Smooth muscle cell (in vitro differentiated cells): ENCODE results near the gene MTREX. TPM values are rescaled to one million over a fixed set of nuclear protein-coding genes. Genes with fewer than 3 reads are reported as not detected.

ENCODE experiments used
- DNase-seq: peaks from one replicate; lab custom pipeline; 2025; ENCODE audit not compliant: unreplicated experiment; lab: John Stamatoyannopoulos, UW
- H2AFZ ChIP-seq: fragments of 200-600 bp; sonication (generic); 2 replicates; pipeline ENCODE4 v1.6.0; 2016; ENCODE audit warnings: antibody characterized with exemption, low read depth, mild to moderate bottlenecking
- H3F3A ChIP-seq: fragments of 200-600 bp; sonication (generic); 2 replicates; pipeline ENCODE4 v1.6.0; 2017; ENCODE audit warnings: antibody characterized with exemption, low read depth
- H3K27ac ChIP-seq: fragments of 200-600 bp; sonication (generic); 2 replicates; pipeline ENCODE4 v1.5.1; 2016; ENCODE audit warnings: low read depth, mild to moderate bottlenecking
- H3K27me3 ChIP-seq: fragments of 200-600 bp; sonication (generic); 2 replicates; pipeline ENCODE4 v1.6.1; 2016; ENCODE audit warnings: low read depth, mild to moderate bottlenecking
- H3K36me3 ChIP-seq: fragments of 200-600 bp; sonication (generic); 2 replicates; pipeline ENCODE4 v1.5.1; 2016; ENCODE audit warnings: low read depth
- H3K4me1 ChIP-seq: fragments of 200-600 bp; sonication (generic); 2 replicates; pipeline ENCODE4 v1.5.1; 2016; ENCODE audit warnings: low read depth
- H3K4me2 ChIP-seq: fragments of 200-600 bp; sonication (generic); 2 replicates; pipeline ENCODE4 v1.6.0; 2016; ENCODE audit warnings: mild to moderate bottlenecking
- H3K4me3 ChIP-seq: fragments of 200-600 bp; sonication (generic); 2 replicates; pipeline ENCODE4 v1.5.1; 2016; ENCODE audit warnings: mild to moderate bottlenecking
- H3K79me2 ChIP-seq: fragments of 200-600 bp; sonication (generic); 2 replicates; pipeline ENCODE4 v1.6.0; 2016; ENCODE audit warnings: low read depth, mild to moderate bottlenecking
- H3K9ac ChIP-seq: fragments of 200-600 bp; sonication (generic); 2 replicates; pipeline ENCODE4 v1.6.0; 2016; ENCODE audit warnings: low read depth
- H3K9me3 ChIP-seq: fragments of 200-600 bp; sonication (generic); replicated peaks from 2 replicates; pipeline ENCODE4 v1.5.1; 2016; ENCODE audit warnings: low read depth
- H4K20me1 ChIP-seq: fragments of 200-600 bp; sonication (generic); 2 replicates; pipeline ENCODE4 v1.6.0; 2016; ENCODE audit warnings: low read depth
- CTCF ChIP-seq: fragments of 200-600 bp; sonication (generic); IDR thresholded peaks from 2 replicates; pipeline ENCODE4 v1.5.1; 2017; ENCODE audit warnings: borderline replicate concordance, mild to moderate bottlenecking, antibody characterized with exemption; ENCODE audit not compliant: insufficient read depth, poor library complexity, severe bottlenecking
- WGBS: methylation state at CpG from one replicate; pipeline ENCODE4 v1.1.7; 2016; ENCODE audit warnings: low lambda C conversion rate; 5-methylcytosine and 5-hydroxymethylcytosine counted together
- polyA plus RNA-seq: library from polyadenylated mRNA; unstranded; fragments of >200 nt; fragmentation: Nextera tagmentation; extraction: Ambion mirVana; gene quantifications from 2 replicates; pipeline ENCODE4 v1.2.1, GENCODE V29; 2016
- total RNA-seq: library from RNA; depleted of rRNA; stranded (reverse); fragments of >200 nt; gene quantifications from 2 replicates; pipeline ENCODE4 v1.2.3, GENCODE V29; 2014

The MTREX gene
- total and polyA plus RNA-seq, 2 experiments from 2014 or later: 20.7 to 93.9 TPM

GRCh38 chr5:55446640-55447351 lies 139.0 kb downstream of the MTREX start:
- peaks cover 4% of the 10 kb centered on the region for H3K79me2 ChIP-seq
- H3K9ac ChIP-seq: no peak overlapping the region
- no peak for TF ChIP-seq CTCF
- H3K27me3 ChIP-seq: no peaks in the 10 kb centered on the region
- no peak overlapping the region for H2AFZ ChIP-seq
- no peaks in the 10 kb centered on the region for H4K20me1 ChIP-seq
- peak overlapping the region; percentile 17 for H3K27ac ChIP-seq
- 31% methylated on average over 8 of the region's 8 CpGs for WGBS
- H3K36me3 ChIP-seq: no peaks in the 10 kb centered on the region
- no peaks in the 10 kb centered on the region for H3K9me3 ChIP-seq
- DNase-seq: no peak
- H3K4me1 ChIP-seq: peaks cover 2% of the 10 kb centered on the region
- H3K4me2 ChIP-seq: peak overlapping the region; percentile 41
- H3F3A ChIP-seq: no peaks in the 10 kb centered on the region
- no peak overlapping the region for H3K4me3 ChIP-seq

DNA sequence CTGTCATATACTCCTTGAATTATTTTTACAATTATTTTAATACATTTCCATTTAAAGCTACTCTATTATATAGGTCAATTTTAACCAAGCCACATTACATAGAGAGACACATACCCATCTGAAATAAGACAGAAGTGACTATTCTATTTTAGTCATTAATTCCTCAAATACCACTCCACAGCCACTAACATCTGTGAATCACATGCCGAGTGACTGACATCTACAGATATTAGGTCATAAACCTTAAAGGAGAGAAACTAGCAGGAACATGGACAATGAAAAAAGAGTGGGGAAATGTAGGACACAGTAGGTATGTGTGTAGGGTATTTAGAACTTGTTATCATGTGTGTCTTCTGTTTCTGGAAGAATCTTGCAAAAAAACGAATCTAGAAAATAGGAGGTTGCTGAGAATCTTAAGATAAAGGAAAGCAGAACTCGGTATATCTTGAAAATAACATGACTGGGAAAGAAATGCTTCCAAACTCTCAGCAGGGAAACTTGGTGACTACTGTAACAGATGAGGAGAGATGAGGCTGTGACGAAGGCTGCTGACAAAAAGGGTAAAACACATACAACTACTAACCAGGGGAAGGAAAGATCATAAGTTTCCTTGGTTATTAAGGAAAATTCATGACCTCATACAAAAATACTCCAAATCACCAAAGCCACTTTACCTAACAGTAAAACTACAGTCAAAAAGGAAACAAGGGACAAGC lies 142.4 kb downstream of the MTREX start:
- TF ChIP-seq CTCF: no peak
- Histone ChIP-seq H3K4me2 (peak overlapping the region; percentile 44), H3K4me3 (no peak overlapping the region), H3K4me1 (no peaks in the 10 kb centered on the region), H3K36me3 (no peaks in the 10 kb centered on the region), H3K27me3 (no peaks in the 10 kb centered on the region), H3F3A (no peaks in the 10 kb centered on the region), H3K9me3 (no peaks in the 10 kb centered on the region), H3K27ac (peak overlapping the region; percentile 71), H2AFZ (no peak overlapping the region), H4K20me1 (no peaks in the 10 kb centered on the region), H3K79me2 (peaks cover 4% of the 10 kb centered on the region), H3K9ac (no peak overlapping the region)
- WGBS: 54% methylated on average over 4 of the region's 4 CpGs
- DNase-seq: no peak

- no peaks in the 10 kb centered on the region for H3K9me3 ChIP-seq
- H3K4me3 ChIP-seq: no peak overlapping the region
- DNase-seq: no peak
- H4K20me1 ChIP-seq: no peaks in the 10 kb centered on the region
- peaks cover 7% of the 10 kb centered on the region for H3K79me2 ChIP-seq
- no peaks in the 10 kb centered on the region for H3K4me1 ChIP-seq
- no peak overlapping the region for H3K4me2 ChIP-seq
- no peak overlapping the region for H3K9ac ChIP-seq
- no peaks in the 10 kb centered on the region for H3K27me3 ChIP-seq
- no peak overlapping the region for H2AFZ ChIP-seq
- H3K36me3 ChIP-seq: no peaks in the 10 kb centered on the region
- TF ChIP-seq CTCF: no peak
- WGBS: 100% methylated on average over 2 of the region's 2 CpGs
- H3F3A ChIP-seq: no peaks in the 10 kb centered on the region
- no peak overlapping the region for H3K27ac ChIP-seq
These were observed 144.2 kb downstream of the MTREX start for GRCh38 chr5:55451976-55452375.
